ENCODE results near the gene EPN3. TPM values are rescaled to one million over a fixed set of nuclear protein-coding genes. Genes with fewer than 3 reads are reported as not detected.

Gene EPN3
- total and polyA plus RNA-seq, 4 donors, result 1.3 to 2.6 (median 2.5) TPM

DNA sequence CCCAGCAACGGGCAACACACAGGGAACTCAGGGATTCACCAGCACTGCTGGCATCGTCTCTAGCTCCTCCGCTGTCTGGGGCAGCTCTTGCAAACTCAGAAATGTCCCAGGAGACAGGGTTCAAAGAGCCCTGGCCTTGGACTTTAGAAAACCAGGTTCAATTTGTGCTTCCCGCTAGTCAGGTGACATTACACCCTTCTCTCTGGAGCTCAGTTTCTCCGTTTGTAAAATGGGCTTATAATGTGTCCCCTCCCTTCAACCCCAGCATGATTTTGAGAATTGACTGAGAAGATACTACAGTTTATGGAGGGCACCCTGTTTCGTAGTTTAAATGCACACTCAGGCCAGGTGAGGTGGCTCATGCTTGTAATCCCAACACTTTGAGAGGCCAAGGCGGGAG is 26.2 kb upstream of the EPN3 start:
- Histone ChIP-seq H3K27me3 (ENCODE audit: control insufficient read depth in 3 of 3, insufficient read depth in 3 of 3, low read length in 2 of 3) (no peaks in the 10 kb centered on the region), H3K36me3 (ENCODE audit: control insufficient read depth in 4 of 4, insufficient read depth in 4 of 4, low read length in 4 of 4) (no peaks in the 10 kb centered on the region), H3K4me1 (ENCODE audit: control insufficient read depth in 5 of 5, insufficient read depth in 5 of 5, low read length in 5 of 5) (peaks cover 0 to 19% (median 4%) of the 10 kb centered on the region in 5 donors), H3K27ac (ENCODE audit: low read depth in 1 of 2, low read length in 1 of 2) (no peak overlapping the region), H3K9me3 (ENCODE audit: control insufficient read depth in 4 of 4, insufficient read depth in 3 of 4, low read length in 3 of 4) (no peaks in the 10 kb centered on the region), H3K9ac (ENCODE audit: insufficient read depth in 1 of 2, low read length in 2 of 2) (no peak overlapping the region), H3K4me3 (no peak overlapping the region)
- 81 to 85% methylated on average over 7 of the region's 7 CpGs for WGBS, 2 donors
- DNase-seq (no peak), ATAC-seq (ENCODE audit: insufficient read depth, low FRiP score) (no peak)
- TF ChIP-seq, protein P1, sequence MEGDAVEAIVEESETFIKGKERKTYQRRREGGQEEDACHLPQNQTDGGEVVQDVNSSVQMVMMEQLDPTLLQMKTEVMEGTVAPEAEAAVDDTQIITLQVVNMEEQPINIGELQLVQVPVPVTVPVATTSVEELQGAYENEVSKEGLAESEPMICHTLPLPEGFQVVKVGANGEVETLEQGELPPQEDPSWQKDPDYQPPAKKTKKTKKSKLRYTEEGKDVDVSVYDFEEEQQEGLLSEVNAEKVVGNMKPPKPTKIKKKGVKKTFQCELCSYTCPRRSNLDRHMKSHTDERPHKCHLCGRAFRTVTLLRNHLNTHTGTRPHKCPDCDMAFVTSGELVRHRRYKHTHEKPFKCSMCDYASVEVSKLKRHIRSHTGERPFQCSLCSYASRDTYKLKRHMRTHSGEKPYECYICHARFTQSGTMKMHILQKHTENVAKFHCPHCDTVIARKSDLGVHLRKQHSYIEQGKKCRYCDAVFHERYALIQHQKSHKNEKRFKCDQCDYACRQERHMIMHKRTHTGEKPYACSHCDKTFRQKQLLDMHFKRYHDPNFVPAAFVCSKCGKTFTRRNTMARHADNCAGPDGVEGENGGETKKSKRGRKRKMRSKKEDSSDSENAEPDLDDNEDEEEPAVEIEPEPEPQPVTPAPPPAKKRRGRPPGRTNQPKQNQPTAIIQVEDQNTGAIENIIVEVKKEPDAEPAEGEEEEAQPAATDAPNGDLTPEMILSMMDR (IDR thresholded peaks at IDR 0.05; ENCODE audit: control extremely low read depth, extremely low read depth), result no peak

DNA sequence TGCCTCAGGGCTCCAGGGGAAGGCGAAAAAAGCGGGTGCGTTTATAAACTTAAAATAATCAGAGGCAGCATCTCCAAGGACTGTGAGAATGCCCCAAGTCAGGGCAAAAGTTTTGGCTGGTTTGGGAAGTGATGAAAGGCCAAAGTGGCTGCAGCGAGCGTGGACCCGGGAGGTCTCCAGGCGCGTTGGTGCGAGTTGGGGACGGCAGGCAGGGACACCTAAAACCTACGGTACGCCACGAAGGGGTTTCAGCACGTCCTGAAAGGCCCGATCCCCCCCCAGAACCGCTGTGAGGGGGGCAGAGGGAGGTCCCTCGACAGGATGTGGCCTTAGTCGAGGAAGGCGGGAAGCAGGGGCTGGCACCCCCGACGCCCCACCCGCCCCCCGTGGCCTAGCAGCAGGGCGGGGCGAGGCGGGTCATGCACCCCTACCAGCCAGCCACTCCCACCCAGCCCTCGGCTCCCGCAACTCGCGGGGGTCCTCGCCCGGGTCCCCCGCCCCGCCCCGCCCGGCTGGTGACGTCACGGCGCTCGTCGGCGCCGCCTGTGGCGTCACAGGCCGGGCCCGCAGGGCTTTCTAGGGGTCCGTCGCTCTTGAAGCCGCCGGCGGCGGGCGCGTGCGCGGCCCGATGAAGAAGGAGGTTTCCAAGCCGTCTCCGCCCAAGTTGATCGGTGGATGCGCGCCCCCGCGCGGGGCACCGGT is 24.5 kb upstream of the EPN3 start, which contains the start of gene MYCBPAP:
Gene MYCBPAP (plus strand): TSS at position 569 of the 702 bp plus-strand sequence. CDS start 236 bp downstream, outside the sequence.
- TF ChIP-seq, protein P1 (IDR thresholded peaks at IDR 0.05; ENCODE audit: control extremely low read depth, extremely low read depth), result no peak
- Histone ChIP-seq H3K27ac (ENCODE audit: low read depth in 1 of 2, low read length in 1 of 2) (peak within 1 kb of the TSS; percentile 23 to 36), H3K9ac (ENCODE audit: insufficient read depth in 1 of 2, low read length in 2 of 2) (peak within 1 kb of the TSS; percentile 39 to 61), H3K36me3 (ENCODE audit: control insufficient read depth in 4 of 4, insufficient read depth in 4 of 4, low read length in 4 of 4) (no peaks in the 10 kb centered on the region), H3K9me3 (ENCODE audit: control insufficient read depth in 4 of 4, insufficient read depth in 3 of 4, low read length in 3 of 4) (no peaks in the 10 kb centered on the region), H3K27me3 (ENCODE audit: control insufficient read depth in 3 of 3, insufficient read depth in 3 of 3, low read length in 2 of 3) (no peaks in the 10 kb centered on the region), H3K4me3 (peak within 1 kb of the TSS; percentile 46), H3K4me1 (ENCODE audit: control insufficient read depth in 5 of 5, insufficient read depth in 5 of 5, low read length in 5 of 5) (peaks cover 0 to 13% (median 4%) of the 10 kb centered on the region in 5 donors)
- WGBS, 2 donors, result 7 to 11% methylated on average over 42 to 66 of the region's 66 CpGs
- peak; percentile 89 to 94 (median 91) for DNase-seq
- ATAC-seq (ENCODE audit: insufficient read depth, low FRiP score), result peak; percentile 63

DNA sequence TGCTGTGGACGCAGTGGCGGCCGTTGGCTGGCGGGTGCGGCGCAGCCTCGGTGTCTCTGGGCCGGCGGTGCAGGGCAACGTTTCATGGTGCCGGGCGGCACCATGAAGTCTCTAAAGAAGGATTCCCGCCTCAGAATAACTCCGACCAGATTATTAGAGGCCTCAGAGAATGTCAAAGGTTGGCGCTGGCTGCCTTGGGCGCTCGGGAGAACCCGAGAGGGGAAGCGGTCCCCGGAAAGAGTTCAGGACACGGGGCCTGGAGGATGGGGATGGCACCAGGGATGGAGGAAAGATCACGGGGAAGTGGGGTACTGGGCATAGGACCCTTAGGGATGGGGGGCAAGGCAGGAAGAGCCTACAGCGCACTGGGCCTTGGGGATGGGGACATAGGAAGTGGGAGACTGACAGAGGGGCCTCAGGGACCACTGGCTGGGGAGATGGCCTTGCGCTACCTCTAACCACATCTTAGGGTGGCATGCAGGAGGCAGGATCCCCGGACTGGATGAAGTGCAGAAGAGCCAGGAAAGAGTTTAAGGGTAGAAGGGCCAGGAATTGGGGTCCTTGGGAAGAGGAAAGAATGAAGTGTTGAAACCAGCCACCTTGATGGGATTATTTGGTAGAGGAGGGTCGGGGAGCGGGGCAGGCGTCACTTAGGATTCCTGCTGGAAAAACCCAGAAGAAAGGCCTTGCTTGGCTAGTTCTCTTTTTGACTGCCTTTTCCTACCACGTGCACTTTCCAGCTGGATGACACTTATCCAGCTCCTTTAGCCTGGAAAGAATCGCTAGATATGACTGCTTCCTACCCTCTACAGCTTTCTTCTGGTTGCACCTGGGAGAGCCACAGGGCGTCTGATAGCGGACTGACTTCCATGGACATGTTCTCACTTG is 23.7 kb upstream of the EPN3 start:
- H3K27me3 ChIP-seq (ENCODE audit: control insufficient read depth in 3 of 3, insufficient read depth in 3 of 3, low read length in 2 of 3), result no peaks in the 10 kb centered on the region
- peak overlapping the region; percentile 46 for H3K4me3 ChIP-seq
- DNase-seq, result peak in 2 of 3 donors; percentile 42 to 49
- H3K27ac ChIP-seq (ENCODE audit: low read depth in 1 of 2, low read length in 1 of 2), result peak overlapping the region; percentile 23 to 36
- TF ChIP-seq, protein P1 (IDR thresholded peaks at IDR 0.05; ENCODE audit: control extremely low read depth, extremely low read depth), result no peak
- no peaks in the 10 kb centered on the region for H3K36me3 ChIP-seq (ENCODE audit: control insufficient read depth in 4 of 4, insufficient read depth in 4 of 4, low read length in 4 of 4)
- no peak for ATAC-seq (ENCODE audit: insufficient read depth, low FRiP score)
- H3K9me3 ChIP-seq (ENCODE audit: control insufficient read depth in 4 of 4, insufficient read depth in 3 of 4, low read length in 3 of 4), result no peaks in the 10 kb centered on the region
- H3K9ac ChIP-seq (ENCODE audit: insufficient read depth in 1 of 2, low read length in 2 of 2), result peak overlapping the region; percentile 39 to 61
- peaks cover 0 to 13% (median 4%) of the 10 kb centered on the region in 5 donors for H3K4me1 ChIP-seq (ENCODE audit: control insufficient read depth in 5 of 5, insufficient read depth in 5 of 5, low read length in 5 of 5)
- 33 to 38% methylated on average over 32 of the region's 32 CpGs for WGBS, 2 donors

Data from lung (tissue), 12 donors.